MM.1S (cell line): ENCODE measurements around the gene TGFBI.

Experiments
- CTCF ChIP-seq: fragments of 300-600 bp; sonication (generic); IDR thresholded peaks from 2 replicates; pipeline ENCODE4 v1.5.1; 2016; ENCODE audit warnings: antibody characterized with exemption, low read length, mixed read lengths
- EZH2 ChIP-seq: fragments of 300-600 bp; sonication (generic); optimal IDR thresholded peaks from 2 replicates; pipeline ENCODE3; 2017; ENCODE audit warnings: low read depth, mild to moderate bottlenecking, antibody characterized with exemption, low read length, mixed read lengths
- EZH2phosphoT487 ChIP-seq: fragments of 300-600 bp; sonication (generic); IDR thresholded peaks from 2 replicates; pipeline ENCODE4 v1.6.1; 2018; ENCODE audit warnings: antibody characterized with exemption, low read length

- TF ChIP-seq CTCF (no peak), EZH2 (no peak), EZH2phosphoT487 (no peak)
Measured at GRCh38 chr5:136035837-136036236, 7.0 kb downstream of the TGFBI start.
